ENCODE measurements around the gene C5orf22.
"Not testable (repeated sequence)": the region's sequence is repeated elsewhere in the genome, so short reads cannot be mapped to it uniquely, and the experiment has no call there.

Gene C5orf22

DNA sequence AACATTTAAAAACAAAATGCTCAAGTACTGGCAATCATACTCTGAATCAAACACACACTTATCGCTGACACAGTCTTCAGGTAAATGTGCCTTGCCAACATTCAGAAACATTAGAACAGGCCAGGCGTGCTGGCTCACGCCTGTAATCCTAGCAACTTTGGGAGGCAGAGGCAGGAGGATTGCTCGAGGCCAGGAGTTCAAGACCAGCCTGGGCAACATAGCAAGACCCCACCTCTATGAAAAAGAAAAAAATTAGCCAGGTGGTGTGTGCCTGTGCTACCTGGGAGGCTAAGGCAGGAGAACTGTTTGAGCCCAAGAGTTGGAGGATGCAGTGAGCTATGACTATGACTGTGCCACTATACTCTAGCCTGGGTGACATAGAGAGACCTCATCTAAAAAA, 20.8 kb upstream of the C5orf22 start:
- no peaks in the 10 kb centered on the region for H3K27me3 ChIP-seq (ENCODE audit: control insufficient read depth, insufficient read depth, low read length)
- no peaks in the 10 kb centered on the region for H3K4me1 ChIP-seq (ENCODE audit: control insufficient read depth, insufficient read depth, low read length)
- H3K9me3 ChIP-seq (replicated peaks; ENCODE audit: low read length) = no peaks in the 10 kb centered on the region
- H3K9ac ChIP-seq (ENCODE audit: low read depth, low read length) = no peak overlapping the region
- H3K36me3 ChIP-seq (ENCODE audit: insufficient read depth, low read length) = peaks cover 68% of the 10 kb centered on the region
- no peak overlapping the region for H3K4me2 ChIP-seq (ENCODE audit: low read length)
- H3K4me3 ChIP-seq (ENCODE audit: low read length) = no peak overlapping the region

- Histone ChIP-seq H3K36me3 (ENCODE audit: insufficient read depth, low read length) (peaks cover 72% of the 10 kb centered on the region), H3K4me3 (ENCODE audit: low read length) (no peak overlapping the region), H3K4me1 (ENCODE audit: control insufficient read depth, insufficient read depth, low read length) (no peaks in the 10 kb centered on the region), H3K4me2 (ENCODE audit: low read length) (no peak overlapping the region), H3K27me3 (ENCODE audit: control insufficient read depth, insufficient read depth, low read length) (no peaks in the 10 kb centered on the region), H3K9me3 (replicated peaks; ENCODE audit: low read length) (no peaks in the 10 kb centered on the region), H3K9ac (ENCODE audit: low read depth, low read length) (no peak overlapping the region)
Measured at GRCh38 chr5:31516802-31517201, 15.3 kb upstream of the C5orf22 start.

DNA sequence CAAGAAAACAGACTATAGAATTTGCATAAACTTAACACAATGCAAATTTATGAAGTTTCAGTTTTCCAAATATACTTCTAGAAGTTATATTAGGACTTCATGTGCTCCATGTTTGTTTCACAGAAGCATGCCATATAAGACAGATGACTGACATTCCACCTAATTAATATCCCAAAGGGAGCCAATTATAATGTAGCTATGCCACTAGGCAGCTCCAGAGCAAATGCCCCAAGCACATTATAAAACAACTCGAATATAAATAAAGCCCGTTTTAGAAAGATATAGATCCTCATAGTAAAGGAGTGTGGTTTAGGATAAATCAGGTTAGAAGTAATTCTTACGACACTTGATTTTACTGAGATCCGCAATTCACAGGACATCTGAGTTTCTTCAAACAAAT, 9.1 kb upstream of the C5orf22 start:
- Histone ChIP-seq H3K4me3 (ENCODE audit: low read length) (no peak overlapping the region), H3K9me3 (replicated peaks; ENCODE audit: low read length) (no peaks in the 10 kb centered on the region), H3K36me3 (ENCODE audit: insufficient read depth, low read length) (peaks cover 72% of the 10 kb centered on the region), H3K4me1 (ENCODE audit: control insufficient read depth, insufficient read depth, low read length) (no peaks in the 10 kb centered on the region), H3K27me3 (ENCODE audit: control insufficient read depth, insufficient read depth, low read length) (no peaks in the 10 kb centered on the region), H3K4me2 (ENCODE audit: low read length) (no peak overlapping the region), H3K9ac (ENCODE audit: low read depth, low read length) (no peak overlapping the region)

- Histone ChIP-seq H3K9ac (ENCODE audit: low read depth, low read length) (peak overlapping the region; percentile 92), H3K4me3 (ENCODE audit: low read length) (peak overlapping the region; percentile 84), H3K9me3 (replicated peaks; ENCODE audit: low read length) (no peaks in the 10 kb centered on the region), H3K4me2 (ENCODE audit: low read length) (peak overlapping the region; percentile 92), H3K4me1 (ENCODE audit: control insufficient read depth, insufficient read depth, low read length) (peaks cover 22% of the 10 kb centered on the region), H3K36me3 (ENCODE audit: insufficient read depth, low read length) (peaks cover 52% of the 10 kb centered on the region), H3K27me3 (ENCODE audit: control insufficient read depth, insufficient read depth, low read length) (no peaks in the 10 kb centered on the region)
Measured at GRCh38 chr5:31530541-31531265, 1.4 kb upstream of the C5orf22 start.

DNA sequence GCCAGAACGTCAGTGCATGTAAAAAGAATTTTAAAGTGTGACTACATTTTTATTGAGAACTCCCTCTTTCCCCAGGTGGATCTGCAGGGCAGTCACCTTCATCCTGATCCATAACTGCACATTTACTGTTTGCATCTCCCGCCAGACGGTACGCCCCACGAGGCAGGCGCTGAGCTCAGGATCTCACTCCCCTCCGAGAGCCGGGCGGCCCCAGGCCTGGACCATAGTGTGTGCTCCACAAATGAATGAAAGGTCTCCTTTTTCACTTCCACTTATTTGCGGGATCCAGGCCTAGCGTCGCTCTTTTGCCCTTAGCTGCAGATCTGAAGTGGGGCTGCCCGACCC, 586 bp upstream of the C5orf22 start:
- H3K4me1 ChIP-seq (ENCODE audit: control insufficient read depth, insufficient read depth, low read length) = peaks cover 22% of the 10 kb centered on the region
- H3K4me2 ChIP-seq (ENCODE audit: low read length) = peak overlapping the region; percentile 92
- H3K4me3 ChIP-seq (ENCODE audit: low read length) = peak overlapping the region; percentile 84
- peak overlapping the region; percentile 92 for H3K9ac ChIP-seq (ENCODE audit: low read depth, low read length)
- peaks cover 51% of the 10 kb centered on the region for H3K36me3 ChIP-seq (ENCODE audit: insufficient read depth, low read length)
- H3K27me3 ChIP-seq (ENCODE audit: control insufficient read depth, insufficient read depth, low read length) = no peaks in the 10 kb centered on the region
- H3K9me3 ChIP-seq (replicated peaks; ENCODE audit: low read length) = no peaks in the 10 kb centered on the region

DNA sequence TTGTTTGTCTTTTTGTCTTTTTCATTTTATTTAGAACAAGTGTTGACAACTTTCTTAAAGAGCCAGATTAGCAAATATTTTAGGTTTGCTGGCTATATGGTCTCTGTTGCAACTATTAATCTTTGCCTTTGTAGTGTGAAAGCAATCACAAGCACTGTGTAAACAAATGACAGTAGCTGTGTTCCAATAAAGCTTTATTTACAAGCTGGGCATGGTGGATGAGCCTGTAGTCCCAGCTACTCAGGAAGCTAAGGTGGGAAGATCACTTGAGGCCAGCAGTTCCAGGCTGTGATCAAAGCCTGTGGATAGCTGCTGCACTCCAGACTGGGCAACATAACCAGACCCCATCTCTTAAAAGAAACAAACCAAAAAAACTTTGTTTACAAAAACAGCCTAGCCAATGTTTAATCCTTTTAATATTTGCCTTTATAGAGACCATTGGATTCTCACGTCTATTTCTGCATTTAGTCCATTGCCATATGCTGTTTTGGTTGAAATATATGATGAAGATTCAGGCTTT, 2.5 kb downstream of the C5orf22 start:
- peaks cover 22% of the 10 kb centered on the region for H3K4me1 ChIP-seq (ENCODE audit: control insufficient read depth, insufficient read depth, low read length)
- H3K9me3 ChIP-seq (replicated peaks; ENCODE audit: low read length) = no peaks in the 10 kb centered on the region
- H3K9ac ChIP-seq (ENCODE audit: low read depth, low read length) = no peak overlapping the region
- H3K27me3 ChIP-seq (ENCODE audit: control insufficient read depth, insufficient read depth, low read length) = no peaks in the 10 kb centered on the region
- peaks cover 48% of the 10 kb centered on the region for H3K36me3 ChIP-seq (ENCODE audit: insufficient read depth, low read length)
- no peak overlapping the region for H3K4me2 ChIP-seq (ENCODE audit: low read length)
- H3K4me3 ChIP-seq (ENCODE audit: low read length) = no peak overlapping the region

DNA sequence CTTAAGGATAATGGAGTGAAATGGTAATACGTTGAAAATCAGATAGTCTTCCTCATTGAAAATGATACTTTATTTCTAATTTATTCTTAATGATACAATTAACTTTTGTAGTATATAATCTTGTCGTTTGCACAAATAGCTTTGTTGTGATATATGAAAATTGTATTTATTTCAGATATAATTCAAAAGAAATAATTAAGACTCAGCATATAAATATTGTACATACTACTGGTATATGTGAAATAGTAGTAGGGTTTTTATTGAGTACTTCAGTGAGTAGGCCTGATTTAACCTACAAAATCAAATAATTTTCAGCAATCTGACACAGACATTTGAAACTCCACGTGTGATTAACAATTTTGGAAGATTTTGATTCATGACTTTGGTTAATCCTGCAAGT, 4.8 kb downstream of the C5orf22 start:
- Histone ChIP-seq H3K9me3 (replicated peaks; ENCODE audit: low read length) (no peaks in the 10 kb centered on the region), H3K4me2 (ENCODE audit: low read length) (no peak overlapping the region), H3K36me3 (ENCODE audit: insufficient read depth, low read length) (peaks cover 65% of the 10 kb centered on the region), H3K4me3 (ENCODE audit: low read length) (no peak overlapping the region), H3K9ac (ENCODE audit: low read depth, low read length) (no peak overlapping the region), H3K27me3 (ENCODE audit: control insufficient read depth, insufficient read depth, low read length) (no peaks in the 10 kb centered on the region), H3K4me1 (ENCODE audit: control insufficient read depth, insufficient read depth, low read length) (peaks cover 11% of the 10 kb centered on the region)

DNA sequence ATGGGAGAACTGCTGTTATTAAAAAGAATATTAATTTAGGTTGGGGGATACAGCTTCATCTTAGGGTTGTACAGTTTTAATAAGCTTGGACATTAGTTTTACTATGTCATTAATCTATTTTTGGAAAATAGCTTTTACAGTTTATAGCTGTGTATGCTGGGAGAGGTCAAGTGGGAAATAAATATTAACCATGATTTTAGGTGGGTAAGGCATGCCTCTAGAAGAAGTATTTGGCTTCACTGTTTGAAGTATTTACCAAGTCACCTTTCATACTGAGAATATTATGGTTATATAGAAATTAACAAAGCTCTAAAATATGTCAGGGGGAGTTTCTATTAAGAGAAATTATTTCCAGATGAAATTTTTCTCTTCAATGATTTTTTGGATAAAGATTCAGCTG, 5.2 kb downstream of the C5orf22 start:
- H3K4me3 ChIP-seq (ENCODE audit: low read length) = no peak overlapping the region
- H3K4me1 ChIP-seq (ENCODE audit: control insufficient read depth, insufficient read depth, low read length) = peaks cover 11% of the 10 kb centered on the region
- peaks cover 66% of the 10 kb centered on the region for H3K36me3 ChIP-seq (ENCODE audit: insufficient read depth, low read length)
- no peak overlapping the region for H3K4me2 ChIP-seq (ENCODE audit: low read length)
- no peaks in the 10 kb centered on the region for H3K27me3 ChIP-seq (ENCODE audit: control insufficient read depth, insufficient read depth, low read length)
- H3K9me3 ChIP-seq (replicated peaks; ENCODE audit: low read length) = no peaks in the 10 kb centered on the region
- peak overlapping the region; percentile 28 for H3K9ac ChIP-seq (ENCODE audit: low read depth, low read length)

- peaks cover 70% of the 10 kb centered on the region for H3K36me3 ChIP-seq (ENCODE audit: insufficient read depth, low read length)
- H3K9me3 ChIP-seq (replicated peaks; ENCODE audit: low read length) = no peaks in the 10 kb centered on the region
- H3K4me3 ChIP-seq (ENCODE audit: low read length) = no peak overlapping the region
- peak overlapping the region; percentile 9 for H3K4me2 ChIP-seq (ENCODE audit: low read length)
- H3K9ac ChIP-seq (ENCODE audit: low read depth, low read length) = peak overlapping the region; percentile 28
- peaks cover 11% of the 10 kb centered on the region for H3K4me1 ChIP-seq (ENCODE audit: control insufficient read depth, insufficient read depth, low read length)
- H3K27me3 ChIP-seq (ENCODE audit: control insufficient read depth, insufficient read depth, low read length) = no peaks in the 10 kb centered on the region
Measured at GRCh38 chr5:31537851-31538250, 5.8 kb downstream of the C5orf22 start.

DNA sequence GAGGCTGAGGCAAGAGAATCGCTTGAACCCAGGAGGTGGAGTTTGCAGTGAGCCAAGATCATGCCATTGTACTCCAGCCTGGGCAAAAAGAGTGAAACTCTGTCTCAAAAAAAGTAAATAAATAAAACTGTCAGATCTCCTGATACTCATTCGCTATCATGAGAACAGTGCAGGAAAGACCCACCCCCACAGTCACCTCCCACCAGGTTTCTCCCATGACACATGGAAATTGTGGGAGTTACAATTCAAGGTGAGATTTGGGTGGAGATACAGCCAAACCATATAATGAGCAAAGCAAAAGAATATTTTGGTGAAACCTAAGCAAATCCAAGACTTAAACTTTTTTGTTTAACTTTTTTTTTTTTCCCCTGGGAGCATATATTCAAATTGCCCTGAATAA, 17.0 kb downstream of the C5orf22 start:
- H3K9me3 ChIP-seq (replicated peaks; ENCODE audit: low read length); H3K4me1 ChIP-seq (ENCODE audit: control insufficient read depth, insufficient read depth, low read length); H3K9ac ChIP-seq (ENCODE audit: low read depth, low read length); H3K4me3 ChIP-seq (ENCODE audit: low read length); H3K4me2 ChIP-seq (ENCODE audit: low read length); H3K27me3 ChIP-seq (ENCODE audit: control insufficient read depth, insufficient read depth, low read length): not testable (repeated sequence)
- H3K36me3 ChIP-seq (ENCODE audit: insufficient read depth, low read length) = peaks cover 48% of the 10 kb centered on the region

- H3K9me3 ChIP-seq (replicated peaks; ENCODE audit: low read length) = no peaks in the 10 kb centered on the region
- no peak overlapping the region for H3K9ac ChIP-seq (ENCODE audit: low read depth, low read length)
- H3K36me3 ChIP-seq (ENCODE audit: insufficient read depth, low read length) = peaks cover 41% of the 10 kb centered on the region
- no peak overlapping the region for H3K4me2 ChIP-seq (ENCODE audit: low read length)
- no peaks in the 10 kb centered on the region for H3K27me3 ChIP-seq (ENCODE audit: control insufficient read depth, insufficient read depth, low read length)
- peaks cover 12% of the 10 kb centered on the region for H3K4me1 ChIP-seq (ENCODE audit: control insufficient read depth, insufficient read depth, low read length)
- H3K4me3 ChIP-seq (ENCODE audit: low read length) = no peak overlapping the region
Measured at GRCh38 chr5:31551878-31552277, 19.8 kb downstream of the C5orf22 start.

GRCh38 chr5:31553863-31554262, 21.8 kb downstream of the C5orf22 start:
- Histone ChIP-seq H3K4me3 (ENCODE audit: low read length) (no peak overlapping the region), H3K4me2 (ENCODE audit: low read length) (peak overlapping the region; percentile 3), H3K27me3 (ENCODE audit: control insufficient read depth, insufficient read depth, low read length) (no peaks in the 10 kb centered on the region), H3K9ac (ENCODE audit: low read depth, low read length) (no peak overlapping the region), H3K4me1 (ENCODE audit: control insufficient read depth, insufficient read depth, low read length) (peaks cover 12% of the 10 kb centered on the region), H3K36me3 (ENCODE audit: insufficient read depth, low read length) (peaks cover 34% of the 10 kb centered on the region), H3K9me3 (replicated peaks; ENCODE audit: low read length) (no peaks in the 10 kb centered on the region)
